HL-60 (cell line): ENCODE measurements around the gene IGSF9B.

ENCODE experiments used
- DNase-seq, 2 experiments: peaks; one replicate each; pipeline ENCODE4 v3.0.0-alpha.2; 2010 to 2020; ENCODE audit warnings: low read depth in 1 of 2, low spot score in 1 of 2
- H3K27ac ChIP-seq: fragments of 250-450 bp; sonication (Bioruptor Pico); replicated peaks from 2 replicates; pipeline ENCODE4 v1.5.1; 2020; ENCODE audit warnings: mild to moderate bottlenecking, moderate library complexity
- H3K27me3 ChIP-seq: fragments of 250-450 bp; sonication (Bioruptor Pico); 2 replicates; pipeline ENCODE4 v1.5.1; 2021; ENCODE audit warnings: mild to moderate bottlenecking, moderate library complexity; ENCODE audit not compliant: insufficient read depth, poor library complexity, severe bottlenecking
- H3K4me3 ChIP-seq: replicated peaks from 2 replicates; pipeline ENCODE4 v1.5.1; 2011; ENCODE audit warnings: mild to moderate bottlenecking, control low read depth, low read length; ENCODE audit not compliant: insufficient read depth
- GABPA ChIP-seq: IDR thresholded peaks from 2 replicates; pipeline ENCODE4 v1.6.1; 2012; ENCODE audit warnings: low read depth
- POLR2AphosphoS5 ChIP-seq: IDR thresholded peaks from 2 replicates; pipeline ENCODE4 v1.6.1; 2012; ENCODE audit warnings: low read depth
- REST ChIP-seq: IDR thresholded peaks from 2 replicates; pipeline ENCODE4 v1.6.1; 2012; ENCODE audit warnings: low read depth; ENCODE audit not compliant: insufficient replicate concordance
- SPI1 ChIP-seq: IDR thresholded peaks from 2 replicates; pipeline ENCODE4 v1.6.1; 2012; ENCODE audit warnings: low read depth, mild to moderate bottlenecking, borderline replicate concordance
- TF ChIP-seq, protein P1 (sequence below): IDR thresholded peaks from one replicate; pipeline ENCODE4 v1.5.1; 2011; ENCODE audit warnings: low read length, control low read depth, inconsistent platforms; ENCODE audit not compliant: insufficient read depth

IGSF9B gene

GRCh38 chr11:133946541-133947318 is 10.0 kb downstream of the IGSF9B start:
- no peak for DNase-seq
- no peak for TF ChIP-seq REST
- TF ChIP-seq SPI1, result no peak
- TF ChIP-seq GABPA, result no peak
- TF ChIP-seq, protein P1, sequence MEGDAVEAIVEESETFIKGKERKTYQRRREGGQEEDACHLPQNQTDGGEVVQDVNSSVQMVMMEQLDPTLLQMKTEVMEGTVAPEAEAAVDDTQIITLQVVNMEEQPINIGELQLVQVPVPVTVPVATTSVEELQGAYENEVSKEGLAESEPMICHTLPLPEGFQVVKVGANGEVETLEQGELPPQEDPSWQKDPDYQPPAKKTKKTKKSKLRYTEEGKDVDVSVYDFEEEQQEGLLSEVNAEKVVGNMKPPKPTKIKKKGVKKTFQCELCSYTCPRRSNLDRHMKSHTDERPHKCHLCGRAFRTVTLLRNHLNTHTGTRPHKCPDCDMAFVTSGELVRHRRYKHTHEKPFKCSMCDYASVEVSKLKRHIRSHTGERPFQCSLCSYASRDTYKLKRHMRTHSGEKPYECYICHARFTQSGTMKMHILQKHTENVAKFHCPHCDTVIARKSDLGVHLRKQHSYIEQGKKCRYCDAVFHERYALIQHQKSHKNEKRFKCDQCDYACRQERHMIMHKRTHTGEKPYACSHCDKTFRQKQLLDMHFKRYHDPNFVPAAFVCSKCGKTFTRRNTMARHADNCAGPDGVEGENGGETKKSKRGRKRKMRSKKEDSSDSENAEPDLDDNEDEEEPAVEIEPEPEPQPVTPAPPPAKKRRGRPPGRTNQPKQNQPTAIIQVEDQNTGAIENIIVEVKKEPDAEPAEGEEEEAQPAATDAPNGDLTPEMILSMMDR, result no peak
- no peak for TF ChIP-seq POLR2AphosphoS5
- H3K27me3 ChIP-seq, result no peaks in the 10 kb centered on the region
- no peak overlapping the region for H3K4me3 ChIP-seq
- H3K27ac ChIP-seq, result no peak overlapping the region

DNA sequence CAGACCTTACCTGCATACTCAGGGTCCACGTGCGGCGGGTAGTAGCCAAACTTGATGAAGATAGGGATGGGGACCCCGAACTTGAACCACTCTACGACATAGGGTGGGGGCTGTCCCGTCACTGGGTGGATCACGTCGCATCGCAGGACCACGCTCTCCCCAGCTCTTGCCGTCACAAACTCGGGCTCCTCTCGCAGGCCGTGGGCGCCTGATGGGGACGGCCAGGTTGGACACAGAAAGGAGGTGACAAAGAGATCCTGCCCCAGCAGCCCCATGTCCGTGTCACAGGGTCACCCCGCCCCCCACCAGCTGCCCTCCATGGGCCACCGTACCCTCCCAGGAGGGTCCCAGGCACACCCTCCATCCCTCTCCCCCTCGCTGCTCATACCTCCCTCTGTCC is 10.7 kb downstream of the IGSF9B start:
- Histone ChIP-seq H3K27ac (no peak overlapping the region), H3K4me3 (no peak overlapping the region), H3K27me3 (no peaks in the 10 kb centered on the region)
- TF ChIP-seq, protein P1, result no peak
- TF ChIP-seq GABPA (no peak), REST (no peak), SPI1 (no peak), POLR2AphosphoS5 (no peak)
- DNase-seq, result no peak

DNA sequence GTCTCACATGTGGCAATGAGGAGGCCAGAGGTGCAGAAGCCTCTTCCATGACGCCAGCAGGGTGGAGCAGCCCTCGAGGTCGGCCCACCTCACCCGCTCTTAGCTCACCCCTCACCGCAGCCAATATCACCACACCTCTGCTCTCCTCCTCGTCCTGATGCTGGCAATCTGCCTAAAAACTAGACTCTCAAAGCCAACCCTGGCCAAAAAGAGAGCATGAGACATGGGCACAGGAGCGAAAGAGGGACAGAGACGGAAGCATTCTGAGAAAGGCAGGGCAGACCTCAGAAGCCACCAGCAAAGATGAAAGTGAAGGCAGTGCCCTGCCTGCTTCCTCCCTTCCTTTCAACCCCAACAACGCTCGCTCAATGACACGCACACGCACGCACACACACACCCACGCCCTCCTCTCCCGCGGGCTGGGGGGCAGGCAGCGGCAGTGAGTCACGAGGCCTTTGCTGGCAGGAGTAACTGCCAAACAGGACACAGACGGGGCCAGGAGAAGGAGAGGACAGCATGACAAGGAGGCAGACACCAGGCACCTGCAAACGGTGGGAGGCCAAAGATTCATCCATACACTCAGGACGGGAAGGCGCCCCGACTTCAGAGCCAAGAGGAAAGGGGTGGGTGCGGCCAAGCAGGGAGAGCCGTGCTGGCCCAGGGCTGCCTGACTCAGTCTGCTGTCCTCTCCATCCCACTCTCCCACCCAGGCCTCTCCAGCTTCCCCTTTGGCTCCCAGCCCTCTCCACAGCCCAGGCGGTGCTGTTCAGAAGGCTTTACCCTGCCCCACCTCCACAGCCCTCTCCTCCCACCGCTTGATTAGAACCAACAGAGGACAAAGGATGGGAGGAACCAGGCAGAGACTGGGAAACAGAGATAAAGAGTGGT is 11.4 kb downstream of the IGSF9B start:
- Histone ChIP-seq H3K27me3 (no peaks in the 10 kb centered on the region), H3K4me3 (no peak overlapping the region), H3K27ac (no peak overlapping the region)
- TF ChIP-seq REST (no peak), SPI1 (no peak), GABPA (no peak), POLR2AphosphoS5 (no peak)
- TF ChIP-seq, protein P1, result no peak
- no peak for DNase-seq
